DMS53 treated with DMSO at 0.1 percent for 48 hours (cell line): Measurements from ENCODE around the gene NR3C1.

ENCODE experiments used
- DNase-seq: peaks from one replicate; lab custom pipeline; 2025; ENCODE audit not compliant: unreplicated experiment; lab: John Stamatoyannopoulos, UW

The NR3C1 gene

GRCh38 chr5:143426437-143426991, 23.0 kb upstream of the NR3C1 start:
- no peak for DNase-seq

- no peak for DNase-seq
Measured at GRCh38 chr5:143425835-143426234, 22.3 kb upstream of the NR3C1 start.

GRCh38 chr5:143418140-143418866, 14.8 kb upstream of the NR3C1 start:
- peak; percentile 64 for DNase-seq

DNA sequence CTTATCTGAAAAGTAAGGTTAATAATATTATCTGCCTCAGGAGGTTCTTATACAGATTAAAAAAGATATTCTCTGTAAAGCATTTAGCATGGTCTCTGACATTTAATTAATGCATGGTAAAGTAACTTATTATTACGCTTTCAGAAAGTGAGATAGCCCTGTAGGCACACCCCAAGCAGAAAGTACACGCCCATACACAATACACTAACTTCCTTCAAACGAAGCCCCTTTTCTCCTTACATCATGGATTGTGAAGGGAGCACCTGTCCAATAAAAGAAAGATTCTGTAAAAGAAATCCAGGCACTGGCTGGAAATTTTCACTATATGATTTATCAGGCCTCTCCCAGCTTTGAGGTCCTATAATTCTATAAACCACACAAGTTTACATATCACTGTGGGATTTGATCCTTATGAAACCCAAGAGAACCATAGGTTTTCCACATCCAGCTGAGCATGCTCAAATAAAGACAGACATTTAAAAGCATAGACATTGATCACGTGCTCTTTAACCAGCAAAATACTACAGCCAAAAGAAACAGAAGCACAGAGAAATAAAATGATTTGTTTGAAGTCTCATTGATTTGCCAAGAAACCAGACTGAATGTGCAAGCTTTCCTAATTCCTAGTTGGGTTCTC, 14.1 kb upstream of the NR3C1 start:
- no peak for DNase-seq

GRCh38 chr5:143416411-143416810, 12.9 kb upstream of the NR3C1 start:
- no peak for DNase-seq

DNA sequence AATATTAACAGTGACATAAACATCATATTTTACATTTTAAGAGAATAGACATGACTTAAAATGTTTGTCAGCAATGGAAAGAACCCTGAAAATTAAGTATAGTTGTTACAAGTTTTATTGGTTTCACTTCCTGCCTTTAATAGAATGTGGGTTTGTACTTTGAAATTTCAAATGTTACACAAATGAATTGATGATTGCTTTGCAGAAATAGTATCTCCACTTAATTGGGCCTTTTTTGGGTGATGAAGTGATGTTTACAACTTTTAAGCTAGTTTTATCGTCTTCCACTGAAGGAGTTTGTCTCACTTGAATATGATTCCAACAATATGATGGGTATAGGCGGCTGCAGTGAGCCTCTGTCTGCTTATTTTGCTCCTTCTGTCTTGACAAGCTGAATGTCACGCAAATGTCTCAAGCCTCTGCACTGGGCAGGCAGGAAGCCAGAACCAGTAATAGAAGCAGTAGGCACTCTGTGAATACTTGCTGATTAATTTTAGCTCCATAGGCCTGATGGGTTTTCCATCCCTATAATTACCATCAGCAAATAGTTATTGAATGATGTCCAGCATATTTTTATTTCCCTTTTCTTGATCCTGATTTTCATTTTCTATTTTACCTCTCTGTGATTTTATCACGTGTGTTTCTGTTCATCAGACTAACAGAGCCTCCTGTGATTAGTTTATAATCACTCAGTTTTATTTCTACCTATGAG, 10.6 kb upstream of the NR3C1 start:
- DNase-seq, result no peak

- no peak for DNase-seq
Measured at GRCh38 chr5:143412661-143413342, 9.3 kb upstream of the NR3C1 start.

GRCh38 chr5:143409926-143410325, 6.4 kb upstream of the NR3C1 start:
- DNase-seq, result no peak

DNA sequence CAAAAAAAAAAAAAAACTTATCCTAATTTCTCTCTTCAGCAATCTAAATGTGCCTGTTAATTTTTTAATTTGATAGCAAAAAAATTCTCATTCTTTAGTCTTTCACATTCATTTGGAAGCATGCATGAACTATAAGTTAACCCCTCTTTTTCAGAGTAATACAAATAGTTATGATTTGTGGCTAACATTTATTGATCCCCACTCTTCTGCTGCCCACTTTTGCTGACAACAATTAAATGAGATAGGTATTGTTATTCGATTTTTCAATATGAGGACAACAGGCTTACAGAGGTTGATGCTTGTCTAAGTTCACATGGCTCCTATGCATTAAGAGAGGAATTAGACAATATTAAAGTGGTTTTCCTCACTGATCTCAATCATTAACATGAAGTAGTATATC, 2.9 kb upstream of the NR3C1 start:
- DNase-seq, result no peak

GRCh38 chr5:143405849-143406098, 2.3 kb upstream of the NR3C1 start:
- no peak for DNase-seq

- peak; percentile 76 for DNase-seq
Measured at GRCh38 chr5:143405063-143405848, 1.8 kb upstream of the NR3C1 start.

GRCh38 chr5:143404416-143405062, 1.1 kb upstream of the NR3C1 start:
- DNase-seq, result peak; percentile 72

DNA sequence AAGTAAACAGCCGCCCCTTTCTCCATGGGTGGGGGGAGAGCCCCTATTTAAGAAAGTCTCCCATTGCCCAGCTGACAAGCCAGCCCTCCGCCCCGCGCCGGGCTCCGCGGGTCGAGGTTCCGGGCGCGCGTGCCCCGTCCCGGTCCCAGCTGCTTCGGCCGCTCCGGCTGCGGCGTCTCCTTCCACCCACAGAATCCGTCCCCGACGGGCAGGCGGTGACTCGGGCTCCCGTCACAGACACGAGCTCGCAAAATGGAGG, 223 bp downstream of the NR3C1 start:
- DNase-seq, result peak; percentile 80

DNA sequence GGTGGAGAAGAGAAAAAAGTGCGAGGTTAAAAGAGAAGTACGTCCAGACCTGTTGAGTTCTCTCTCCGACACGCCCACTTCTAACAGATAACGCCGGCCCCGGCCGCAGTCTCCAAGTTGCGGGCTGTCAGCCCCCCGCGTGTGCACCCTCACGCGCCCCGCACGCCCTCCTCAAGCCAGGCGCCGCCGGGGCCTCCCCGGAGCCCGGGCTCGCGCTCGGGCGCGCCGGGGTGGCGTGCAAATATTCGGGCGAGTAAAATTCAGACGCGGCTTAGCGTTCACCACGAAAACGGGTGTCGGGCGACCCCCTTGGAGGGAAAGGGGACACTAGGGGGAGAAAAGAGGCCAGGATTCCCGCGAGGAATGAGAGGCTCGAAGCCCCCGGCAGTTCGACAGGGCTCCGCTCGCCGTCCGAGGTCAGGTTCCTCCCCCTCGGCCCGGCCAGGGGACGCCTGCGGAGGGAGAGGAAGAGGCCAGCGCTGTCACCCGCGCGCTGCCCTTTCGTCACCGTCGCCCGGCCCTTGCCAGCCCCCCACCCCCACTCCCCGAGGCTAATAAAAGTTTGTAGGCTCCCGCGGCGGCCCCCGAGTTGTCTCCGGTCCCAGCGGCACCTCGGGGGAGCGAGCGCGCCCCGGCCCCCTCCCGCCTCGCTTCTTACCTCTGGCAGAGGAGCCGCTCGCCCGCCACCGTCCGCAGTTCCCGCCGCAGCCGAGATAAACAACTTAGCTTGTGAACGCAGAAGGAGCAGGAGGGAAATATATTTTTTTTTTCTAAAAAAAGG, 743 bp downstream of the NR3C1 start:
- DNase-seq, result peak; percentile 80

GRCh38 chr5:143402017-143402552, 1.4 kb downstream of the NR3C1 start:
- DNase-seq, result no peak

DNA sequence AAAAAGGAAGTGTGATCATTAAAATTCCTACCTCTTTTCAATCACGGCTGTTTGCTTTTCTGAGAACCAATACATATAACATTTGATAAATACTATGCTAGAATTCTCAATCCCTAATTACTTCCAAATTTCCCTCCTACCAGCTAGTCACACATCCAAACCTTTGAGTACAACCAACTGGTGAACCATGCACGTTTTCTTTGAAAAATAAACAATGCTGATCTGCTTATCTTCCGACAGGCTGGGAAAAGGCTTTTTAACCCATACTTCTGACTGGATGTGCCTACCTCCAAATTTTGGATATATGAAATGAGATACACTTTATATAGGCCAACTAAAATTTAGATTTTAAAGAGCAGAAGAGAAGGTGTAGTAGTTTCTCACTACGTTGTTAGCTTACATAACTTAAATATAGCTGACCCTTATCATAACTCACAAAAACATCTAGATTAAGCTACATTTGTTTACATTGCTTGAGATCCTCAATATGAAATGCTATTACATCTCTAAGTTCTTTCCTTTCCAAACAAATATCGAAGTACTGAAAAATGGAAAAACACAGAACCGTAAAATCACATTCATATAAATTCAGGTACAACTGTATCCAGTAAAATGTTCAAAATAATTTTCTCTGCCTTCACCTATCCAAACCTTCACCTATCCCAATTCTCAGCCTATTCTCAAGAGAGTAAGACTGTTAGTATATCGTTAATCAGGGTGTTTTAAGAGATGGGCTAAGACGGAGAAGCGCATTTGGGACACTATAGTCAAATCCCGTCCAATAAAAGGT, 2.1 kb downstream of the NR3C1 start:
- no peak for DNase-seq

- DNase-seq, result no peak
Measured at GRCh38 chr5:143400541-143401226, 2.8 kb downstream of the NR3C1 start.
